ENCODE results near the gene GRAP2.

The GRAP2 gene

DNA sequence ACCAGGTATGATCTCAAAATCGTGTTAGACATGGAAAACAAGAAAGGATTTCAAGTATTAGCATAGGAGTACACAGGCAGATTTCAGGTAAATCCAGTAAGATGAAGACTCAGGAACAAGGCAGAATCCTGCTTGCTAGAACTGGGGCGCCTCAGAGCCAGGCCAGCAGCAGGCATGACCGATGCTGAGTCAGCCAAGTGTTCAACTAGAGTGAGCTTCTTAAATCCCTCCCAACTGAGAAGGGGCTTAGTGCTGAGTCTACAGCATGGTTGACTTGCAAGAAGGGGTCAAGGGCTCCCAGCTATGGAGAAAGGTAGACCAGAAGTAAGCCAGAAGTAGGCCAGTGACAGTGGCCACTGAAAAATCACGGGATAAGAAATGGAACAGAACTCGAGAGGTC lies 12.4 kb downstream of the GRAP2 start:
- Histone ChIP-seq H3K4me1 (ENCODE audit: control insufficient read depth, insufficient read depth, low read length, unreplicated experiment) (no peaks in the 10 kb centered on the region), H3K36me3 (ENCODE audit: insufficient read depth, low read length) (no peaks in the 10 kb centered on the region), H3K27me3 (ENCODE audit: insufficient read depth, low read length) (peaks cover 50% of the 10 kb centered on the region), H3K4me3 (ENCODE audit: low read depth, low read length) (no peak overlapping the region), H3K27ac (ENCODE audit: low read depth, low read length) (no peak overlapping the region), H2AFZ (ENCODE audit: low read length, unreplicated experiment) (no peak overlapping the region), H3K79me2 (ENCODE audit: control insufficient read depth, insufficient read depth, low read length, unreplicated experiment) (no peaks in the 10 kb centered on the region)

- Histone ChIP-seq H3K4me3 (ENCODE audit: low read depth, low read length) (no peak overlapping the region), H3K4me1 (ENCODE audit: control insufficient read depth, insufficient read depth, low read length, unreplicated experiment) (no peaks in the 10 kb centered on the region), H3K27me3 (ENCODE audit: insufficient read depth, low read length) (peaks cover 51% of the 10 kb centered on the region), H3K27ac (ENCODE audit: low read depth, low read length) (no peak overlapping the region), H3K36me3 (ENCODE audit: insufficient read depth, low read length) (no peaks in the 10 kb centered on the region), H2AFZ (ENCODE audit: low read length, unreplicated experiment) (no peak overlapping the region), H3K79me2 (ENCODE audit: control insufficient read depth, insufficient read depth, low read length, unreplicated experiment) (no peaks in the 10 kb centered on the region)
Observed at GRCh38 chr22:39913886-39914285, 13.0 kb downstream of the GRAP2 start.

GRCh38 chr22:39914584-39914983 lies 13.7 kb downstream of the GRAP2 start:
- Histone ChIP-seq H3K4me1 (ENCODE audit: control insufficient read depth, insufficient read depth, low read length, unreplicated experiment) (no peaks in the 10 kb centered on the region), H3K27me3 (ENCODE audit: insufficient read depth, low read length) (peaks cover 57% of the 10 kb centered on the region), H2AFZ (ENCODE audit: low read length, unreplicated experiment) (no peak overlapping the region), H3K27ac (ENCODE audit: low read depth, low read length) (no peak overlapping the region), H3K36me3 (ENCODE audit: insufficient read depth, low read length) (no peaks in the 10 kb centered on the region), H3K79me2 (ENCODE audit: control insufficient read depth, insufficient read depth, low read length, unreplicated experiment) (no peaks in the 10 kb centered on the region), H3K4me3 (ENCODE audit: low read depth, low read length) (no peak overlapping the region)

GRCh38 chr22:39915295-39915726 lies 14.4 kb downstream of the GRAP2 start:
- Histone ChIP-seq H3K36me3 (ENCODE audit: insufficient read depth, low read length) (no peaks in the 10 kb centered on the region), H3K79me2 (ENCODE audit: control insufficient read depth, insufficient read depth, low read length, unreplicated experiment) (no peaks in the 10 kb centered on the region), H3K4me1 (ENCODE audit: control insufficient read depth, insufficient read depth, low read length, unreplicated experiment) (no peaks in the 10 kb centered on the region), H3K4me3 (ENCODE audit: low read depth, low read length) (no peak overlapping the region), H2AFZ (ENCODE audit: low read length, unreplicated experiment) (no peak overlapping the region), H3K27ac (ENCODE audit: low read depth, low read length) (no peak overlapping the region), H3K27me3 (ENCODE audit: insufficient read depth, low read length) (peaks cover 63% of the 10 kb centered on the region)

DNA sequence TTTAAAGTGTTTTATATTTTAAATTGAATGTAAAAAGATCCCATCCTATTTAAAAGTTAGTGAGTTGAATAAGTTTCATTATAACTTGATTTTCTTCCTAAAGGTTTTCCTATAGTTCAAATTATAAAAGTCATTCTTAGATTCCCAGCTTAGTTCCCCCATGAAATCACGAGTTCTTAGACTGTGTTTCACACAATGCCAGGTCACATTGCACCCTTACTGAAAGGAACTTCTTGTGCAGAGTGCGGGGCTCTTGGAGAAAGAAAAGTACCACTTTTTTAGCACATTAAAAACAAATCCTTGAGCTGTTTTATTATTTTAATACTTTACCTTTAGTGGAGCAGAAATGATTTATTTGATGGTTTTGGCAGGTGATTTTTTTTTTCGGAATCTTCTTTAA lies 15.6 kb downstream of the GRAP2 start:
- Histone ChIP-seq H3K27ac (ENCODE audit: low read depth, low read length) (no peak overlapping the region), H2AFZ (ENCODE audit: low read length, unreplicated experiment) (no peak overlapping the region), H3K36me3 (ENCODE audit: insufficient read depth, low read length) (no peaks in the 10 kb centered on the region), H3K79me2 (ENCODE audit: control insufficient read depth, insufficient read depth, low read length, unreplicated experiment) (no peaks in the 10 kb centered on the region), H3K4me3 (ENCODE audit: low read depth, low read length) (no peak overlapping the region), H3K4me1 (ENCODE audit: control insufficient read depth, insufficient read depth, low read length, unreplicated experiment) (no peaks in the 10 kb centered on the region), H3K27me3 (ENCODE audit: insufficient read depth, low read length) (peaks cover 74% of the 10 kb centered on the region)

- Histone ChIP-seq H3K36me3 (ENCODE audit: insufficient read depth, low read length) (no peaks in the 10 kb centered on the region), H3K27me3 (ENCODE audit: insufficient read depth, low read length) (peaks cover 78% of the 10 kb centered on the region), H3K4me1 (ENCODE audit: control insufficient read depth, insufficient read depth, low read length, unreplicated experiment) (no peaks in the 10 kb centered on the region), H3K27ac (ENCODE audit: low read depth, low read length) (no peak overlapping the region), H3K79me2 (ENCODE audit: control insufficient read depth, insufficient read depth, low read length, unreplicated experiment) (no peaks in the 10 kb centered on the region), H3K4me3 (ENCODE audit: low read depth, low read length) (no peak overlapping the region), H2AFZ (ENCODE audit: low read length, unreplicated experiment) (no peak overlapping the region)
Observed at GRCh38 chr22:39917197-39917643, 16.3 kb downstream of the GRAP2 start.

GRCh38 chr22:39917776-39918495 lies 17.1 kb downstream of the GRAP2 start:
- no peak overlapping the region for H3K4me3 ChIP-seq (ENCODE audit: low read depth, low read length)
- H3K79me2 ChIP-seq (ENCODE audit: control insufficient read depth, insufficient read depth, low read length, unreplicated experiment), result no peaks in the 10 kb centered on the region
- peaks cover 79% of the 10 kb centered on the region for H3K27me3 ChIP-seq (ENCODE audit: insufficient read depth, low read length)
- no peaks in the 10 kb centered on the region for H3K4me1 ChIP-seq (ENCODE audit: control insufficient read depth, insufficient read depth, low read length, unreplicated experiment)
- no peak overlapping the region for H3K27ac ChIP-seq (ENCODE audit: low read depth, low read length)
- no peaks in the 10 kb centered on the region for H3K36me3 ChIP-seq (ENCODE audit: insufficient read depth, low read length)
- no peak overlapping the region for H2AFZ ChIP-seq (ENCODE audit: low read length, unreplicated experiment)

DNA sequence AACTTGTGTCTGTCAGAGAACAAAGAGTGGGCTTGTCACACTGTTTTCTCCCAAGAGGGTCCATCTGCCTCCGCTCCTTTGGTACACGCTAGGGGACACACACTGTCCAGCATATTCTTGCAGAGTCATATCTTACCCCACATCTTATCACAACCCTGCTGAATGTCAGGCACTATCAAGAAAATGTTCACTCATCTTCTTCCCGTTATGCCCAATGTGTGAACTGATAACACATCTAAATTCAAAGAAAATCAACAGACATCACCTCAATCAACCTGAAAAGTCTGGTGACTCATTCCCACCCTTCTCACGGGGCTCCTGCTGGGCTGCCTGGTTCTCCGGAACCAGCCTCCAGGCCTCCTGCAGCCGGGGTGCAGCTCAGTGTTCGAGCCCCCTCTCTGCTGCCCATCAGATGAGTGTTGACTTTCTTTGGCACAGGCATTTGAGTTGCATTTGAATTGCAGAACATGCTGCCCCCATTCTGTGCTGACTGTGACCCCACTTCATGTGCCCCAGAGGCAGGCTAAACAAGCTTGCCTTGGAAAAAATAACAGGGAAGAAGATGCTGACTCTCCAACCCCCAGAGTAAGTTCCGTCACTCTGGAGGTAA lies 19.4 kb downstream of the GRAP2 start:
- Histone ChIP-seq H3K36me3 (ENCODE audit: insufficient read depth, low read length) (no peaks in the 10 kb centered on the region), H3K4me1 (ENCODE audit: control insufficient read depth, insufficient read depth, low read length, unreplicated experiment) (no peaks in the 10 kb centered on the region), H3K27ac (ENCODE audit: low read depth, low read length) (no peak overlapping the region), H3K4me3 (ENCODE audit: low read depth, low read length) (no peak overlapping the region), H2AFZ (ENCODE audit: low read length, unreplicated experiment) (no peak overlapping the region), H3K27me3 (ENCODE audit: insufficient read depth, low read length) (peaks cover 87% of the 10 kb centered on the region), H3K79me2 (ENCODE audit: control insufficient read depth, insufficient read depth, low read length, unreplicated experiment) (no peaks in the 10 kb centered on the region)

DNA sequence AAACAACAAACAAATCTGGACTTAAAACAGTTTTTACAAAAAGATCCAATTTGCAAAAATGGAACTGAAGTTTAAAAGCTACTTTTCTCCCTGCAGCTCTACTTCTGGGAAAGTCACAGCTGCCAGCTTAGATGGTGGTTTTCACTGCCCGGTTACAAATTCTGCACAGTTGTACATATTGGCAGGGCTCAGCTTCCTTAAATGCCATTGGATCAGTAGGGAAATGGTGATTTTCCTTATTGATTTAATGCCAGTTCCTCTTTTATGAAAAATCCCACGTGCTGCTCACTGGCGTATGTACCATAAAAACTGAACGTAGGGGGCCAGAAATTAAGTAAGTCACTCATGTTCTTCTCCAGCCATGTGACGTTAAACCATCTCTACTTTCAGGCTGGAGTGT lies 22.8 kb downstream of the GRAP2 start:
- Histone ChIP-seq H2AFZ (ENCODE audit: low read length, unreplicated experiment) (no peak overlapping the region), H3K36me3 (ENCODE audit: insufficient read depth, low read length) (no peaks in the 10 kb centered on the region), H3K27me3 (ENCODE audit: insufficient read depth, low read length) (peaks cover 87% of the 10 kb centered on the region), H3K79me2 (ENCODE audit: control insufficient read depth, insufficient read depth, low read length, unreplicated experiment) (no peaks in the 10 kb centered on the region), H3K4me1 (ENCODE audit: control insufficient read depth, insufficient read depth, low read length, unreplicated experiment) (no peaks in the 10 kb centered on the region), H3K27ac (ENCODE audit: low read depth, low read length) (no peak overlapping the region), H3K4me3 (ENCODE audit: low read depth, low read length) (no peak overlapping the region)

GRCh38 chr22:39924286-39924685 lies 23.4 kb downstream of the GRAP2 start:
- Histone ChIP-seq H3K27ac (ENCODE audit: low read depth, low read length) (no peak overlapping the region), H3K36me3 (ENCODE audit: insufficient read depth, low read length) (no peaks in the 10 kb centered on the region), H2AFZ (ENCODE audit: low read length, unreplicated experiment) (no peak overlapping the region), H3K27me3 (ENCODE audit: insufficient read depth, low read length) (peaks cover 88% of the 10 kb centered on the region), H3K79me2 (ENCODE audit: control insufficient read depth, insufficient read depth, low read length, unreplicated experiment) (no peaks in the 10 kb centered on the region), H3K4me1 (ENCODE audit: control insufficient read depth, insufficient read depth, low read length, unreplicated experiment) (no peaks in the 10 kb centered on the region), H3K4me3 (ENCODE audit: low read depth, low read length) (no peak overlapping the region)

DNA sequence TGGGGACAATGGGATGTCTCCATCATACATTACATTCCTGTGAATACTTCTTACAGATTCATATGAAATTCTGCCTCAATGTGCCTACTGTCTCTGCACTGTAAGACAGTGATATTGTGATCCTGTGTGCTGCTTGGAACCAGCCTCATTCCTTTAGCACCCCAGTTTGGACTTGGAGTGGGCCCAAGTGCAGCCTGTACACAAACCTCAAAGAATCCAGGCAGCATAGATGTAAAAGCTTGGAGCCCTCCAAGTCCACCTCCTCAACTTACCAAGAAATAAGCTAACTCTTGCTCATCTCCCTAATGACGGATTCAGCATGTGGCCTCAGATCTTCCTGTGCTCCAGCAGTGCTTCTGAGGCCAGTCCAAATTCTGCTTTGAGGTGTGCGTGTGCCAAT lies 24.4 kb downstream of the GRAP2 start:
- Histone ChIP-seq H2AFZ (ENCODE audit: low read length, unreplicated experiment) (no peak overlapping the region), H3K4me1 (ENCODE audit: control insufficient read depth, insufficient read depth, low read length, unreplicated experiment) (no peaks in the 10 kb centered on the region), H3K79me2 (ENCODE audit: control insufficient read depth, insufficient read depth, low read length, unreplicated experiment) (no peaks in the 10 kb centered on the region), H3K4me3 (ENCODE audit: low read depth, low read length) (no peak overlapping the region), H3K36me3 (ENCODE audit: insufficient read depth, low read length) (no peaks in the 10 kb centered on the region), H3K27me3 (ENCODE audit: insufficient read depth, low read length) (peaks cover 88% of the 10 kb centered on the region), H3K27ac (ENCODE audit: low read depth, low read length) (no peak overlapping the region)

Measured in ACC112 (cell line).